Endothelial cell of umbilical vein (primary cell): ENCODE results near the gene SPINK4. TPM values are rescaled to one million over a fixed set of nuclear protein-coding genes. Genes with fewer than 3 reads are reported as not detected.

Experiments used
- BruUV-seq: library from RNA; stranded (reverse); fragments of 400-500 nt; replicated peaks from 2 replicates; lab custom pipeline; 2021; lab: Mats Ljungman, UMichigan
- CTCF ChIA-PET: fragments of 300-600, 350-600 bp; sonication (Branson Sonifier 250); formaldehyde crosslinking; loops from one replicate; lab custom pipeline; 2021; ENCODE audit warnings: antibody characterized with exemption, inconsistent platforms; lab: Charles Lee
- POLR2A ChIA-PET: fragments of 300-600, 350-600 bp; sonication (Branson Sonifier 250); formaldehyde crosslinking; loops from one replicate; lab custom pipeline; 2021; ENCODE audit warnings: antibody characterized with exemption, inconsistent platforms; lab: Charles Lee
- DNase-seq: peaks from one replicate; pipeline ENCODE4 v3.0.0-alpha.2; 2011; ENCODE audit warnings: low read depth, low spot score
- FAIRE-seq: peaks from 2 replicates; lab custom pipeline; 2011; peaks lifted over from hg19 to GRCh38; lab: Jason Lieb, UNC
- H2AFZ ChIP-seq: 2 replicates; pipeline ENCODE4 v1.6.0; 2012; ENCODE audit warnings: low read depth, low read length, control low read depth, inconsistent platforms
- H3K27ac ChIP-seq: 2 replicates; pipeline ENCODE4 v1.5.1; 2011; ENCODE audit warnings: low read depth, mild to moderate bottlenecking, control low read depth, low read length, moderate library complexity; ENCODE audit not compliant: insufficient read depth
- H3K27me3 ChIP-seq, 2 experiments: 2 replicates each; pipeline versions ENCODE4 v1.6.0 to v1.6.1; 2011; ENCODE audit warnings: low read length in 2 of 2, mixed read lengths in 1 of 2; ENCODE audit not compliant: control insufficient read depth in 2 of 2, insufficient read depth in 2 of 2
- H3K36me3 ChIP-seq, 2 experiments: 2 replicates in 1 of 2; 3 replicates in 1 of 2; pipeline ENCODE4 v1.5.1; 2011; ENCODE audit warnings: low read length in 2 of 2, mild to moderate bottlenecking in 1 of 2, moderate library complexity in 1 of 2; ENCODE audit not compliant: control insufficient read depth in 2 of 2, insufficient read depth in 2 of 2; ENCODE audit errors: extremely low read depth in 1 of 2
- H3K4me1 ChIP-seq: 3 replicates; pipeline ENCODE4 v1.5.1; 2011; ENCODE audit warnings: mild to moderate bottlenecking, low read length; ENCODE audit not compliant: control insufficient read depth, insufficient read depth; ENCODE audit errors: extremely low read depth
- H3K4me2 ChIP-seq: 2 replicates; pipeline ENCODE4 v1.6.1; 2011; ENCODE audit warnings: low read length, control low read depth, mixed read lengths; ENCODE audit not compliant: insufficient read depth
- H3K4me3 ChIP-seq, 3 experiments: fragments of 200-600 bp in 1 of 3; sonication (generic), shearing (Covaris generic) in 1 of 3; replicated peaks in 1 of 3; 2 replicates each; pipeline ENCODE4 v1.5.1; 2011 to 2016; ENCODE audit warnings: control low read depth in 3 of 3, low read length in 3 of 3, mild to moderate bottlenecking in 2 of 3, inconsistent platforms in 1 of 3, low read depth in 1 of 3, moderate library complexity in 1 of 3; ENCODE audit not compliant: insufficient read depth in 1 of 3
- H3K79me2 ChIP-seq: 2 replicates; pipeline ENCODE4 v1.6.0; 2012; ENCODE audit warnings: low read length, inconsistent platforms; ENCODE audit not compliant: control insufficient read depth, insufficient read depth
- H3K9ac ChIP-seq: replicated peaks from 2 replicates; pipeline ENCODE3; 2011; ENCODE audit warnings: low read length, control low read depth; ENCODE audit not compliant: insufficient read depth; ENCODE audit errors: extremely low read depth
- H3K9me1 ChIP-seq: replicated peaks from 3 replicates; pipeline ENCODE4 v1.6.0; 2011; ENCODE audit warnings: mild to moderate bottlenecking, low read length; ENCODE audit not compliant: control insufficient read depth, insufficient read depth; ENCODE audit errors: extremely low read depth
- H3K9me3 ChIP-seq: replicated peaks from 2 replicates; pipeline ENCODE4 v1.5.1; 2012; ENCODE audit warnings: low read length, inconsistent platforms; ENCODE audit not compliant: control insufficient read depth, insufficient read depth
- H4K20me1 ChIP-seq: replicated peaks from 2 replicates; pipeline ENCODE3; 2011; ENCODE audit warnings: mild to moderate bottlenecking, low read length; ENCODE audit not compliant: control insufficient read depth, insufficient read depth; ENCODE audit errors: extremely low read depth
- CTCF ChIP-seq, 2 donors: IDR thresholded peaks; 1 replicate in 1 of 2; 2 replicates in 1 of 2; pipeline ENCODE4 v1.5.1; 2011; ENCODE audit warnings: low read length in 2 of 2, mild to moderate bottlenecking in 2 of 2, moderate library complexity in 2 of 2, control low read depth in 1 of 2, inconsistent platforms in 1 of 2, low read depth in 1 of 2; ENCODE audit not compliant: insufficient read depth in 1 of 2; ENCODE audit errors: extremely low read depth in 1 of 2
- GATA2 ChIP-seq: IDR thresholded peaks from 2 replicates; pipeline ENCODE4 v1.7.0; 2011; ENCODE audit warnings: low read depth, mild to moderate bottlenecking, moderate library complexity, mixed read lengths, low read length; ENCODE audit not compliant: insufficient read length, insufficient read depth
- JUN ChIP-seq: IDR thresholded peaks from 2 replicates; pipeline ENCODE4 v1.6.1; 2011; ENCODE audit warnings: borderline replicate concordance, low read depth; ENCODE audit not compliant: insufficient read length, insufficient read depth
- MYC ChIP-seq: IDR thresholded peaks from one replicate; pipeline ENCODE4 v1.6.1; 2011; ENCODE audit warnings: mild to moderate bottlenecking, low read depth, low read length
- POLR2A ChIP-seq: IDR thresholded peaks from 2 replicates; pipeline ENCODE4 v1.6.1; 2012; ENCODE audit warnings: low read depth, mild to moderate bottlenecking, control low read depth, low read length
- POLR2AphosphoS5 ChIP-seq: IDR thresholded peaks from 2 replicates; pipeline ENCODE4 v1.6.1; 2012; ENCODE audit warnings: low read depth, mild to moderate bottlenecking, control low read depth, low read length, moderate library complexity; ENCODE audit not compliant: insufficient read depth
- dilution Hi-C: fragments of 300-500 bp; cut with MboI; formaldehyde crosslinking; loops from one replicate; pipeline ENCODE4 v1.15.0; 2019; ENCODE audit warnings: low sequenced_read_pairs; ENCODE audit not compliant: extremely low pct_ligation_motif_present
- intact Hi-C: fragments of 100-400 bp; cut with micrococcal nuclease; formaldehyde crosslinking; loops from one replicate; pipeline ENCODE4 v1.10.0; 2022
- polyA plus RNA-seq, 4 experiments: library from polyadenylated mRNA; depleted of rRNA in 3 of 4; stranded (reverse) in 3 of 4; unstranded in 1 of 4; fragments of >200 nt; gene quantifications; 2 replicates each; pipeline versions ENCODE4 v1.2.1 to v1.2.3, GENCODE V29; 2011 to 2012; ENCODE audit warnings: missing spikeins in 1 of 4
- total RNA-seq: library from RNA; stranded (reverse); gene quantifications from 2 replicates; pipeline ENCODE4 v1.2.3, GENCODE V29; 2021

The SPINK4 gene
- total and polyA plus RNA-seq, 2 donors (not counting 3 experiments of a cell fraction or from before 2014, with no cell fraction given), result not detected

- Histone ChIP-seq H3K9me3 (no peaks in the 10 kb centered on the region), H3K9ac (peak within 1 kb of the TSS; percentile 74), H3K4me2 (peak within 1 kb of the TSS; percentile 85), H3K4me1 (peaks cover 15% of the 10 kb centered on the region), H3K27me3 (no peaks in the 10 kb centered on the region), H3K9me1 (no peaks in the 10 kb centered on the region), H3K27ac (peak within 1 kb of the TSS; percentile 34), H3K79me2 (peaks cover 35% of the 10 kb centered on the region), H3K36me3 (peaks cover 13 to 19% of the 10 kb centered on the region in 2 experiments), H2AFZ (peak within 1 kb of the TSS; percentile 7), H3K4me3 (peak within 1 kb of the TSS; percentile 37 to 96 (median 75)), H4K20me1 (no peaks in the 10 kb centered on the region)
- ChIA-PET CTCF (interaction anchor here (0.6 to 2.5 kb wide), 7 partner anchors 11 to 204 kb away, joined by 3 to 7 read pairs (median 4); partner anchors contain the start of gene SMU1), POLR2A (interaction anchor here (0.6 to 1.0 kb wide), 3 partner anchors 25 to 240 kb away, joined by 3 to 4 read pairs (median 4); partner anchors contain the start of gene NFX1)
- TF ChIP-seq MYC, result no peak
- TF ChIP-seq GATA2, result no peak
- TF ChIP-seq POLR2AphosphoS5, result peak; percentile 69
- TF ChIP-seq POLR2A, result peak; percentile 85
- TF ChIP-seq JUN, result peak; percentile 31
- peak; percentile 9 to 37 for TF ChIP-seq CTCF (IDR thresholded peaks at IDR 0.05; ENCODE audit: extremely low read depth in 1 of 2, insufficient read depth in 1 of 2, low read depth in 1 of 2, low read length in 2 of 2)
- FAIRE-seq (peak; percentile 96), DNase-seq (peak; percentile 100)
- intact Hi-C loops, result loop anchor here (1.0 to 5.0 kb wide), 5 partner anchors 26 to 208 kb away; partner anchors contain the start of genes B4GALT1, NFX1 and NOL6
- no TSS peak for BruUV-seq
- dilution Hi-C loops, result no loop called here
Observed at GRCh38 chr9:33264473-33265177, 24.7 kb downstream of the SPINK4 start, which contains the start of the genes BAG1 and CHMP5. Gene BAG1 (minus strand): TSS chr9:33264708. Gene CHMP5 (plus strand): TSS chr9:33265049. CDS start chr9:33265079, 30 bp downstream.
